GM12891 (cell line): ENCODE data around the gene CACHD1.

Experiments
- DNase-seq: peaks from one replicate; pipeline ENCODE4 v3.0.0; 2011; ENCODE audit warnings: low spot score; ENCODE audit not compliant: insufficient read length
- FAIRE-seq: peaks from 2 replicates; lab custom pipeline; 2011; peaks lifted over from hg19 to GRCh38; lab: Jason Lieb, UNC
- PAX5 ChIP-seq: IDR thresholded peaks from 2 replicates; pipeline ENCODE4 v1.6.1; 2011; ENCODE audit warnings: low read length, moderate library complexity, mild to moderate bottlenecking; ENCODE audit not compliant: insufficient read depth, severe bottlenecking
- POLR2A ChIP-seq: IDR thresholded peaks from 2 replicates; pipeline ENCODE4 v1.6.1; 2011; ENCODE audit warnings: low read depth, low read length, control low read depth
- POLR2AphosphoS5 ChIP-seq: IDR thresholded peaks from 2 replicates; pipeline ENCODE4 v1.6.1; 2011; ENCODE audit warnings: low read depth, low read length, control low read depth
- POU2F2 ChIP-seq: IDR thresholded peaks from 2 replicates; pipeline ENCODE4 v1.6.1; 2011; ENCODE audit warnings: low read depth, mild to moderate bottlenecking, control low read depth, low read length, moderate library complexity
- SPI1 ChIP-seq: IDR thresholded peaks from 2 replicates; pipeline ENCODE4 v1.6.1; 2011; ENCODE audit warnings: low read depth, low read length, control low read depth
- TAF1 ChIP-seq: IDR thresholded peaks from 2 replicates; pipeline ENCODE4 v1.6.1; 2011; ENCODE audit warnings: low read depth, low read length, control low read depth

The CACHD1 gene

DNA sequence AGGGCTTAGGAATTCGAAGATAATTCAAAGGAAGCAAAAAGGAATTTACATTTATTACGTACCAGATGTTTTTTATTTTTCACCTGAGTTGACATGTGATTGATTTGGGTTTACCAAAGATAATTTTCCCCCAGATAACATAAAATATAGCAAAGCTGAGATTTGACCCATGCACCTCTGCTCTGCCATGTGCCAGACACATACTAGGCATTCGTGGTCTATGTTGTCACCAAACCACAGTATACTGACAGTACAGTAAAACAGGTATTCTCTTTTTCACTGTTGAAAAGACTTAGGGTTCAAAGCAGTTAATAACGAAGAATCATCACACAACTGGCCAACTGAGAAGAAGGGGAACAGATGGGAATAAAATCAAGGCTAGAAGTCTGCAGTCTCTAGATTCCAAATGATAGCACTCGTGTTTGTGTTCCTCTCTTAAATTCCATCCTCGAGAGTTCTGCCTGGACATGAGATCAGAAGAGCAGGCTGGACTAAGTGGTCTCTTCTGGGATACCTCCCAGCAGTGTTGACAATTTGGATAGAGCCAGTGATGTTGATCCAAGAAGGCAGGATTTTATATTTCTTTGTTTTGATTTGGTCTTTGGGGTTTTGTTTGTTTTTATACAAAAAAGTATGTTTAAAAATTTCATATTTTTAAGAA is 189.7 kb downstream of the CACHD1 start:
- TF ChIP-seq TAF1 (no peak), SPI1 (no peak), POU2F2 (no peak), POLR2AphosphoS5 (no peak)
- FAIRE-seq (no peak), DNase-seq (no peak)

- no peak for TF ChIP-seq POLR2AphosphoS5
- no peak for TF ChIP-seq SPI1
- no peak for TF ChIP-seq POLR2A
- no peak for TF ChIP-seq POU2F2
- TF ChIP-seq PAX5: no peak
- TF ChIP-seq TAF1: no peak
- FAIRE-seq (no peak), DNase-seq (no peak)
These were observed 193.7 kb downstream of the CACHD1 start for GRCh38 chr1:64663668-64664067.

GRCh38 chr1:64664299-64664698 is 194.4 kb downstream of the CACHD1 start:
- FAIRE-seq: no peak
- no peak for TF ChIP-seq PAX5
- TF ChIP-seq TAF1: no peak
- TF ChIP-seq POLR2AphosphoS5: no peak
- TF ChIP-seq POU2F2: no peak
- TF ChIP-seq POLR2A: no peak
- no peak for TF ChIP-seq SPI1
- DNase-seq: no peak

DNA sequence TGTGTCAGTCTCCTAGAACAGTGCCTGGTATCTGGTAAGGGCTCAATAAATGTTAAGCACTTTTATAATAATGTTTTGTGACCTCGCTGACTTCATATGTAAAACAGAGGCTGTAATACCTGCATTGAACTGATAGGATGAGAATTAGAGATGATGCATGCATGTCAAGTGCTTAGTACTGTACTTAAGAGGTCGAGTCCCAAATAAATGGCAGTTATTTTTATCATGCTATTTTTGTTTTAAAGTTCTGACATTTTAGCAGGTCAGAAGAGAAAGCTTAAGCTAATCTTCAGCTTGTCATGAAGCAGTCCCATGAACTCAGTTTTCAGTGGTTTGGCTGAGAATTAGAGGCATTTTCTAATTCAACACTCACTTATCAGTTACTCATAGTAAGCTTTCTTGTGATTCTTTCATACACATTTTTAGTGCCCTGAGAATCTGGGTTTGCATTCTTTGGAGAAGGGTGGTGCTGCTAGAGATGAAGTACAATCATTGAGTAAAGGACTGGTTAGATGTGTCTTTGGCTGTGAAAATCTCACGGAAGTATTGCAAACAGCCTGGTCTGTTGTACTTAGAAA is 199.3 kb downstream of the CACHD1 start:
- TF ChIP-seq SPI1: no peak
- TF ChIP-seq PAX5: no peak
- TF ChIP-seq POU2F2: no peak
- no peak for TF ChIP-seq POLR2AphosphoS5
- TF ChIP-seq POLR2A: no peak
- no peak for TF ChIP-seq TAF1
- DNase-seq: no peak
- no peak for FAIRE-seq

DNA sequence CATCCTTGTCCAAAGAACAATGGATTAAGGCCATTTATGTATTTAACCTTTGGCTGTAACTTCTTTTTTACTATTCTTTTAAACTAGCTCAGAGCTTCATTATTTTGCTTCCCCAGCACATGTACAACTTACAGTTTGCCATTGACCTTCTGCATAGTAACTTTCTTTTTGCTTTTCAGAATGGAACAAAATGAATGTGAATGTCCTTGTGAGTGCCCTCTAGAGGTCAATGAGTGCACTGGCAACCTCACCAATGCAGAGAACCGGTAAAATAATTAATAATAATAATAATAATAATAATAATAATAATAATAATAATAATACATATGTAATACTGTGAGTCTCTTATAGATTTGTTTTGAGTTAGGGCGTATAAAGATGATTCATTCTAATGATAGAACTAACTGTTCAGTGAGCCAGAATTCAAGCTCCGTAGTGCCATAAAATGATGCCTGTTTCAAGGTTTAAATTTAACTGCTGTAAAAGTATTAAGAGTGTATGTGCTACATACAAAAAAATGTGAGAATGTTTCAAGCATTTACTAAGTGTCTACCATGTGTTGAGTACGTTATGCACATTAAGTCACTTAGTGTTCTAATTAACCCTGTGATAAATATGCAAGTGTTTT is 205.9 kb downstream of the CACHD1 start:
- no peak for FAIRE-seq
- TF ChIP-seq TAF1 (no peak), POLR2AphosphoS5 (no peak), SPI1 (no peak), PAX5 (no peak), POLR2A (no peak), POU2F2 (no peak)
- no peak for DNase-seq

GRCh38 chr1:64676386-64676785 is 206.5 kb downstream of the CACHD1 start:
- DNase-seq: no peak

GRCh38 chr1:64677532-64677931 is 207.6 kb downstream of the CACHD1 start:
- FAIRE-seq: no peak
- DNase-seq: no peak
- no peak for TF ChIP-seq TAF1
- no peak for TF ChIP-seq SPI1
- TF ChIP-seq POLR2AphosphoS5: no peak
- TF ChIP-seq POU2F2: no peak
- TF ChIP-seq POLR2A: no peak
- no peak for TF ChIP-seq PAX5

More at GRCh38 chr1:64676386-64676785, 206.5 kb downstream of the CACHD1 start:
- FAIRE-seq: no peak
- TF ChIP-seq SPI1: no peak
- no peak for TF ChIP-seq PAX5
- TF ChIP-seq POLR2AphosphoS5: no peak
- TF ChIP-seq POU2F2: no peak
- no peak for TF ChIP-seq TAF1
- no peak for TF ChIP-seq POLR2A

GRCh38 chr1:64678366-64678765 is 208.4 kb downstream of the CACHD1 start:
- TF ChIP-seq PAX5: no peak
- TF ChIP-seq POLR2A: no peak
- FAIRE-seq: no peak
- no peak for DNase-seq

DNA sequence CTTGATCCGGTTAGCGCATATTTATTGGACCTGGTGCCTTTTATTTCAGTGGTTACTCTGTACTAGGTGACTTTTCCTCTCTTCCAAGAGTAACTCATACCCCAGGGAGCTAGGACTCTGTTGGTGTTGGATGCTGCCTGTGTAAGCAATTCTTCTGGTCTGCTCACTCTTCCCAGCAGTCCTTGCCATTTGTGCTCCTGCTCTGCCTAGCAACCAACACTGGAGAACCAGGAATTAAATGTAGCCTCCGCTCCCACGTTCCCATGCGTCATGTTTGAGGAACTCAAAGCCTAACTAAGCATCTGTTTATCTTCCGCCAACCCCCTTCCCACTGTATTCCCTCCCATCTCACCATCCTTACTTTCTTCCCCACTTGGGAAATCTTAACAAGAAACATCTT is 209.2 kb downstream of the CACHD1 start:
- no peak for DNase-seq
- no peak for FAIRE-seq
- TF ChIP-seq TAF1 (no peak), SPI1 (no peak), POLR2A (no peak), POU2F2 (no peak), POLR2AphosphoS5 (no peak)

- FAIRE-seq: no peak
- no peak for DNase-seq
- TF ChIP-seq POLR2A: no peak
- no peak for TF ChIP-seq TAF1
- no peak for TF ChIP-seq PAX5
- TF ChIP-seq POLR2AphosphoS5: no peak
- TF ChIP-seq SPI1: no peak
- no peak for TF ChIP-seq POU2F2
These were observed 210.7 kb downstream of the CACHD1 start for GRCh38 chr1:64680599-64680998.

- DNase-seq: no peak
- FAIRE-seq: no peak
- TF ChIP-seq TAF1: no peak
- TF ChIP-seq POLR2A: no peak
- no peak for TF ChIP-seq POLR2AphosphoS5
- no peak for TF ChIP-seq PAX5
- TF ChIP-seq POU2F2: no peak
- TF ChIP-seq SPI1: no peak
These were observed 211.1 kb downstream of the CACHD1 start for GRCh38 chr1:64681043-64681442.
